SK-N-MC (cell line): Measurements from ENCODE around the gene SMG9.

Experiments used
- EZH2 ChIP-seq: fragments of 200-600 bp; sonication (generic); IDR thresholded peaks from one replicate; pipeline ENCODE4 v1.6.1; 2017; ENCODE audit warnings: antibody characterized with exemption
- POLR2AphosphoS5 ChIP-seq: IDR thresholded peaks from 2 replicates; pipeline ENCODE4 v1.6.1; 2012; ENCODE audit warnings: mild to moderate bottlenecking, low read depth, low read length, borderline replicate concordance

- TF ChIP-seq POLR2AphosphoS5 (no peak), EZH2 (no peak)
Observed at GRCh38 chr19:43735013-43735412, 19.7 kb downstream of the SMG9 start.
